Activated CD8-positive, alpha-beta memory T cell treated with anti-CD3 and anti-CD28 coated beads, Interleukin-2, amount 50 U/mL, for 24 hours (primary cell): ENCODE results near the gene TM2D3.

Source experiments
- DNase-seq: peaks from one replicate; pipeline ENCODE4 v3.0.0-alpha.2; 2020; ENCODE audit errors: extremely low read depth

TM2D3 gene, protein sequence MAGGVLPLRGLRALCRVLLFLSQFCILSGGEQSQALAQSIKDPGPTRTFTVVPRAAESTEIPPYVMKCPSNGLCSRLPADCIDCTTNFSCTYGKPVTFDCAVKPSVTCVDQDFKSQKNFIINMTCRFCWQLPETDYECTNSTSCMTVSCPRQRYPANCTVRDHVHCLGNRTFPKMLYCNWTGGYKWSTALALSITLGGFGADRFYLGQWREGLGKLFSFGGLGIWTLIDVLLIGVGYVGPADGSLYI

DNA sequence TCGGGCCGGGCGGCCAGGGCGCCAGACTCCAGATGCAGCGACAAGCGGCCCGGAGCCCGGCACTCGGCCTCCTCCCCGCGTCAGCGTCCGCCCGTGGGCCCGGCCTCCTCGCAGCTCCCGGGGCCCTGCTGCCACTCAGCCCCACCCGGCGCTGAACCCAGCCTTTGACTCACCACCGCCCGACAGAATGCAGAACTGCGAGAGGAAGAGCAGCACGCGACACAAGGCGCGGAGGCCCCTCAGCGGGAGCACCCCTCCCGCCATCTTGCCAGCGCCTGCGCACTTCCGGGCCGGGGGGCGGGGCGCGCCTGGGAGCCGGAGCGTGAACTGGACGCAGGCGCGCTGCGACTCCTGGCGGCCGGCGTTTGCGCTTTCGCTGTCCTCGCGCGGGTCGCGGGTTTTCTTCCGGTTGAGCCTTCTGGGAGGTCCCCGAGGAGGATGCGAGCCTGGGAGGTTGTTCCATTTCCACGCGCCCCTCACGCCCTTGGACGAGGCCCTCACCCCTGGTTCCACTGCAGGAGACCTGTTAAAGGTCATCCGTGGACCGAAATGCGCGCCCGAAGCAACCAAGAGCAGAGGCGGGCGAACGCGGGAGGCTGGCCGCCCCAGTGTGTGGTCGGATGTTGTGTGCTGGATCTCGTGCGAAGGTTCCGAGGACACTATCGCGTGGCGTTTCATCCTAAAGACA, at the start of gene TM2D3:
TSS of gene TM2D3 (minus strand) at position 284 of the 688 bp plus-strand sequence. CDS start at position 264, 20 bp downstream.
- DNase-seq, result peak; percentile 84

DNA sequence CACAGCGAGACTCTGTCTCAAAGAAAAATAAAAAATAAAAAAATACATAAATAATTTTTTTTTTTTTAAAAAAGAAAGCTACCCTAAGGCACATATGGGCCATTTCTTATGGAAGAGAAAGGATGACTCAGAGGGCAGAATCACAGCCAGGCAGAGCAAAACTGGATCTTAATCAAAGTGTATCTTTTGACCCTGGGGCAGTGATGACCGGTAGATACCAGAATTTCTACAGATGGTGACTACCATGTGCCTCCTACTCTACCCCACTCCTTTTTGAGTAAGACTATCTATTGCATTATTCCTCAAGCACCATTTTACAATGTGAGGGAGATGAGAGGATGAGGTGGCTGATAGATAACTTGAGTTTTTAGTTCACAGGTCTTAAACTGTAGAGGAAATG, 46.1 kb upstream of the TM2D3 start:
- DNase-seq, result no peak

DNA sequence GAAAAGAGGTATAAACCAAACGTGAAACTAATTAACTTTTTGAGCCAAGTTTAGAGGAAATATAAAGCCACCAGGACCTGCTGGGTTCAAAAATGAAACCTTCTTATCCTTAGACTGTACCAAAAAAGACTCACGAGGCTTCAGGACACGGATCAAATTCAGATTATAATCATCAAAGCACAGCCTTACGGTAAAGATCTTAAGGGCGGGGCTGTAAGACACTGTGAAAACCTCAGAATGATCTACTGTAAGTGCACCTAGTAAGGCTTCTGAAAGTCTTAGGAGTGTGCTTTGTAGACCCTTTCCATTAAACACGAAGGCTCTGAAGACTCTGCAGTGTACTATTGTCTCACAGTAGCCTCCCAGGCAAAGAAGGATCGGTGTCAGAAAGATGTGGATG, 45.3 kb upstream of the TM2D3 start:
- DNase-seq, result no peak

DNA sequence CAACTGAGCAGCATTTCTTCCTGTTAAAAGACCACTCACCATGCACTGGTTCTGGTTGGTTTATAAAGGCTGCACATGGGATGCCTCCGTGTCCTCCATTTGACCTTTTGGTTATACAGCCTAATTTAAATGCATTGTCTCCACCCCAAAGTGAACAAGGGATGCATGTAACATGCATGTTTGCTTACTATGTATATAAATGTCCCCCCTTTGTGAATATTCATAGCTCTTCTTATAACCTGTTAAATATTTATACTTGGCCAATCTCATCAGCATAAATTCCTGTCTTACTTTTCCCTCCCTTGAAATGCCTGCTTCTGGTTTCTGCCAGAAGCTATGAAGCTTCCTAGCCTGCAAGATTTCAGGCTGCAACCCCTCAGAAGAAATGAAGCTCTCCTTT, 44.6 kb upstream of the TM2D3 start:
- DNase-seq, result no peak

DNA sequence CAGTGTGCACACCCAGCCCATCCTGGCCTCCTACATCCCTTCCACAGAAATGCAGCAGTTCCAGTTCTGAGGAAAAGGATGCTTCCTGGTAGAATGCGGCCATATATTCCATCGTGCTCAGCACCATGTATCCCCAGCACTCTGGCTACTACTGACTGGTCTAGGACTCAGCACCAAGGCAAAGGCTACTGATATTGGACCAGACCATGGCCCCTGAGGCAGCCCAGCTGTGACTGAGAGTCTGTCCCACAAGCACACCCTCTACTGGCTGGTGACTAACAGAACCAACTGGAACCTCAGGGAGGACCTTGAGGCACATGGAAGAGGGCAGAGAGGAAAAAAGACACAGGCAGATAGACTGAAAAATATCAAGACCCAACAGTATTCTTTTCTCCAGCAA, 42.1 kb upstream of the TM2D3 start:
- no peak for DNase-seq

DNA sequence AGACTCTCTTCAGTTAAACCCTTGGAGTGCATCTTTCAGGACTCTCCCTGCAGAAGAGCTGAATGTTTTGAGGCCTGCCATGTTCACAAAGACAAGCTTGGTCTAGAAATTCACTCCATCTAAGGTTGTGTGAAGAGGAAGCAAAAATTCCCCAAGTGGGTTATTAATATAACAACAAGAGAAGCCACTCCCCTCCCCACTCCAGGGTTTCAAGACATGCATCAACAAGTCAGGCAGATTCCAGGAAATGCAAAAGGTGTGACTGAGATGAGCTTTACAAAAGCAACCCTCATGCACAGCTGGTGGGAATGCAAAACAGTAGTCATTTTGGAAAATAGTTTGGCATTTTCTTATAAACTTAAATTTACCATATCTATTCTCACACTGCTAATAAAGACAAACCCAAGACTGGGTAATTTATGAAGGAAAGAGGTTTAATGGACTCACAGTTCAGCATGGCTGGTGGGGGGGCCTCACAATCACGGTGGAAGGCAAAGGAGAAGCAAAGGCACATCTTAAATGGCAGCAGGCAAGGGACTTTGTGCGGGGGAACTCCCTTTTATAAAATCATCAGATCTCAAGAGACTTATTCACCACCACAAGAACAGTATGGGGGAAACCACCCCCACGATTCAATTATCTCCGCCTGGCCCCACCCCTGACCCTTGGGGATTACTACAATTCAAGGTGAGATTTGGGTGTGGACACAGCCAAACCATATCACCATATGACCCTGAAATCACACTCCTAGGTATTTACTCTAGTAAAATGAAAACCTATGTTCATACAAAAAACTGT, 40.8 kb upstream of the TM2D3 start:
- no peak for DNase-seq

DNA sequence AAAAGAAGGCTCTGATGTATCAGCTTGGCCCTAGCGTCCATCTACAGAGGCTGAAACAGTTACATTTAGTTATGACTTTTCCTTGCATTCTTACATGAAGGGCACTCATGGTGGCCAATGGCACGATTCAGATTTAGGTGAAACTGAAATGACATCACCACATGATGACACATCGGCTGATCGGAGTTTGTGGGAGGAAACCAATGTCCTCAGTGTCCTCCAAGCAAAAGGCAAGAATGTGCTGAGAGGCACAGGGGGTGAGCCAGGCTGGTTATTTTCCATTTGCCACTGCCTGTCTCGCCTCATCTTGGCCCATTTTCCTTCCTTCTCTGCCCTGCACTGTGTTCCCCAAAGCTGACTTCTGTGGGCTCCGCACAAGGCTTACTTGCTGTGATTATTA, 37.7 kb upstream of the TM2D3 start:
- no peak for DNase-seq

DNA sequence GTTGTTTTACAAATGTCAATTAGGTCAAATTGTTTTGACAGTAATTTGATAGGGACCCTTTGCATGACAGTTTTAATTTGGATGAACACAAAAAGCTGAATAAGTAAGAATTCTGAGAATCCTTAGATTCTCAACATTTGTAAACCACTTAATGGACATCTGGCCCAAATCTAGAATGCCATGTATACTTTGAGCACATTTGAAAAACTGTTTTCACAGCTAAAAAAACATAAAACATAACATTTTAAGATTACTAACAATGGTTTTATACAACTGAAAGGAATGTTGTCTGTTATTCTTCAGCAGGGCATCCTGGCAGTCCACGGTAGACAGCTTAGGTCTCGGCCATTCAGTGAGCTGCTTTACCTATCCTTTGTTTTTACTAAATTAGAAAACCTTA, 34.5 kb upstream of the TM2D3 start:
- no peak for DNase-seq

DNA sequence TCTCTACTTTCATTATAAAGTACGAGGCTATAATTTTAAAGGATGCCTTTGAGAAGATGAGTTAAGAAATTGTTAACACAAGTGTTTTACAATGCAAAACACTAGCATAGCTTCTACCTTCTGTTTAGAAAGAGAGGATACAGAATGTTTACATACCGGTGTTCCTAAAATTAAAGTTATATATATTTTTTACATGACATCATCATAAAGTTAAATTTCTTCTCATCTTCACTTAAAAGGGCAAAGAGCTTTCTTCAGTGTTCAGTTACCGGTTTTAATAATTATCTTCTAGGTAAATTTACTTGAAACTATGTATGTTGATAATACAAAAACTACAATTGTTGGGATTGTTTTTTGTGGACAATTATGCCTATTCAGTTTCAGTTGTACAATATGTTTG, 32.7 kb upstream of the TM2D3 start:
- no peak for DNase-seq

DNA sequence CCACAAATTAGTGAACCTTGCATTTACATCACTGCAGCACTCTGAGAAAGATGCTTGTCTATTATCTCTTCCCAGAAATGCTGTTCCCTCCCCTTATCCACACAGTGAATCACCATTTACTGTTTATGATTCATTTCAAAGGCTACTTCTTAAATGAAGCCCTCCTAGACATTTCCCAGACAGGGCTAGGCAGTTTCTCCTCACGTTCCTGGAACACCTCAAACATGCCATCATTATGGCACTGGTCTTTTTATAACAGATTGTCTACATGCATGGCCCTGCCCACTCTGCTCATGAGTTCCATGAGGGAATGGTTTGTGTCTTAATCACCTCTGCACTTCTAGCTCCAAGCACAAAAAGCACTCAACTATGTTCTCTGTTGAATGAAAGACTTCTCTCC, 32.2 kb upstream of the TM2D3 start:
- DNase-seq, result no peak

DNA sequence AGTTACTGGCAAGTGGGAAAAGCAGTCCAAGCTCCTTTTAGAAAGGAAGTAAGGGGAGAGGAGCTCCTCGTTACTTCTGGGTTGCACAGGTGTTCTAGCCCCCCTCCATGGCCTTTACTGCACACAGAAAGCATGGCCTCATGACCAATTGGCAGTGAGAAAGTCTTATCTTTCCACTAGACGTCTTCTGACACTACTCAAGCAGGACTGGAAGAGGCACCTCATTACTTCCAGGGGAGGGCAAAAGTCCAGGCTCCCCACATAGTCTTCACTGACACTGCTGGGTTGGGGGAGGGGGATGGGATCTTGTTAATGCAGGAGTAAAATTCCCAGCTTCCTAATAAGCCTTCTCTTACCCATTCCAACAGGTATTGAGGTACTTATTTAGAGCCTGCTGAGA, 27.6 kb upstream of the TM2D3 start:
- DNase-seq, result no peak

DNA sequence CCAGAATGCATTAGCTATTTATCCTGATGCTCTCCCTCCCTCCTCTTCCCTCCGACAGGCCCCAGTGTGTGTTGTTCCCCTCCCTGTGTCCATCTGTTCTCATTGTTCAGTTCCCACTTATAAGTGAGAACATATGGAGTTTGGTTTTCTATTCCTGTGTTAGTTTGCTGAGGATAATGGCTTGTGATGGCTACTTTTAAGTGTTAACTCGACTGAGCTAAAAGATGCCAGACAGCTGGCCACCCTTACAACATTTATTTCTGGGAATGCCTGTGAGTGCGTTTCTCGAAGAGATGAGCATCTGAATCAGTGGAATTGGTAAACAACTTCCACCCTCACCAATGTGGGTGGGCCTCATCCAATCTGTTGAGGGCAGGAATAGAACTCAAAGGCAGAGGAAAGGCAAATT, 24.7 kb upstream of the TM2D3 start:
- no peak for DNase-seq

DNA sequence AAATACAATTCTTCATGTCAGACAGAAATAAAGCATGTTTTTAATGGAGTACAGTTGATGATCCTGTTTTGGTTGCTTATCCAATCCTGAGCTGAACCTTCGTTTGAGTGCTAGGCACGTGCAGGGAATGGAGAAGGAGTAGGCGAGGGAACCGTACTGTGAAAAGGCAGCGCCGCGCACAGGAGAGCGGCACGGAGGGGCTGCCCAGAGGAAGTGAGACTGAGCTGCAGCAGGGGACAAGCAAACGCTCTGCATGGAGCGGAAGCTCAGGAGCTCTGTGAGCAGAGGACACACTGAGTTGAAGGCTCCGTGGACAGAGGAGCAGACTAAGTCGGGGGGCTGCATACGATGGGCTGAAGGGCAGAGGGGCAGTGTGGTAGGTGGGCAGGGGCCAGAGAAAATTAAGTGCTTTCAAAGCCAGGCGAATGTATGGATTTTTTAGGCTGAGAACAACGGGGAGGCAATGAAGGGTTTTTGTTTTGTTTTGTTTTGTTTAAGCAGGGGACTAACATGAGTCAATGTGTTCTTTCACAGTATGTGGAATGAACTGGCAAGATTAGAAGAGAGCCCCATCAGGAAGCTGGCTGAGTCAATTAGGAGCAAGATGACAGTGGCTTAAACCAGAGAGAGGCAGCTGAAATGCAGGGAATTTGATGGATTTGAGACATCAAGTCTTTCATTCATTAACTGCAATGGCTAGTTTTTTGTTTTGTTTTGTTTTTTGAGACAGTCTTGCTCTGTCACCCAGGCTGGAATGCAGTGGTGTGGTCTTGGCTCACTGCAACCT, 23.8 kb upstream of the TM2D3 start:
- DNase-seq, result no peak

DNA sequence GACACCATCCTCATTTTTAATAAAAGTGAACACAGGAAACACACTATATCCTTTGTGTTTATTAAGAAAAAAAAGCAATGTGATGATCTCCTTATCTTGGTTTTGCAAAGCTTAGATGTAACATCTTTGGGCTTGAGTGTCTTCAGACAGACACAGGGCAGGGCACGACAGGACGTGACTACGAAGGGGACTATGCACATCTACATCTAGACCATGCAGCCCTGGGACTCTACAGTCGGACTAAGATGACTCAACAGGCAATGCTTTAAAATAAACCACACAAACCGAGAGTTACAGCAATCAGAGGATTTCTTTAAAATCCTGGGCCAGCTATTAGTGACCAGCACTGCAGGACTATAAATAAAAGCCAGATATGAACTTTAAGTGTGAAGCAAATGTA, 22.8 kb upstream of the TM2D3 start:
- no peak for DNase-seq

DNA sequence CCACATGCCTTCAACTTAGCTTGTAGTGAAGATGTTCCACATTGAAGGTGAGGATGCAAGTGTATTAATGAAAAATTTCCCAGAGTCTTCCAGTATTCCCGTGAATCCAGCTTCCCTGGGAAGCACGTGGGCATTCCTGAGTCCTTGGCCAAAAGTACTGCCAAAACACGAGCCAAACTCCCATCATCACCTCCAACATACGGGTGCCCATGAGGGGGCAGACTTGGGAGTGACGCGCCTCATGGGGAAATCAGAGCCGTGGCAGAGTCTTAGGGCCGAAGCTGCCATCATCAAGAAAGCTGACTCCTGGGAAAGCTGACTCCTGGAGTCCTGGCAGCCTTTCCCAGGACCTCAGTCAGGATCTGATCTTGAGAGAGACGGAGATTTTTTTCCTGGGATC, 20.1 kb upstream of the TM2D3 start:
- DNase-seq, result no peak

DNA sequence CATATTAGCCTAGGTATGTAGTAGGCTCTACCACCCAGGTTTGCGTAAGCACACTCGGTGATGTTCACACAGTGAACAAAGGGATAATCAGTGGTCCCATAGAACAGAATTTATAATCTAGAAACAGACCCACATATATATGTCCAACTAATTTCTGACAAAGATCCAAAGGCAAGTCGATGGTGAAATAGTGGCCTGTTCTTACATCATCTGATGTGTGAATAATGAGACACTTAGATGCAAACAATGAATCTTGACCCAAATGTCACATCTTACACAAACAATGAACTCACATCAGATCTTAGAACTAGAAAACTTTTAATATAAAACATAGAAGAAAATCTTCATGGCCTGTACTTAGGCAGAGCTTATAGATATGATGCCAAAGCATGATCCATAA, 17.6 kb upstream of the TM2D3 start:
- DNase-seq, result no peak

DNA sequence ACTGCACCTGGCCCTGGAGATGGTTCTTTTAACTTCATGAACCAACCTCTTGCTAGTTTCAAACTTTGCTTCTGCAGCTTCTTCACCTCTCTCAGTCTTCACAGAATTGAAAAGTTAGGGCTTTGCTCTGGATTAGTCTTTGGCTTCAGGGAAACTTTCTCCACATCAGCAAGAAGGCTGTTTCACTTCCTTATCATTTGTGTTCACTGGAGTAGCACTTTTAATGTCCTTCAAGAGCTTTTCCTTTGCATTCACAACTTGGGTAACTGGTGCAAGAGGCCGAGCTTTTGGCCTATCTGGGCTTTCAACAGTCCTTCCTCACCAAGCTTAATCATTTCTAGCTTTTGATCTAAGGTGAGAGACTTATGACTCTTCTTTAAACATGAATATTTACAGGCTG, 15.7 kb upstream of the TM2D3 start:
- DNase-seq, result no peak

DNA sequence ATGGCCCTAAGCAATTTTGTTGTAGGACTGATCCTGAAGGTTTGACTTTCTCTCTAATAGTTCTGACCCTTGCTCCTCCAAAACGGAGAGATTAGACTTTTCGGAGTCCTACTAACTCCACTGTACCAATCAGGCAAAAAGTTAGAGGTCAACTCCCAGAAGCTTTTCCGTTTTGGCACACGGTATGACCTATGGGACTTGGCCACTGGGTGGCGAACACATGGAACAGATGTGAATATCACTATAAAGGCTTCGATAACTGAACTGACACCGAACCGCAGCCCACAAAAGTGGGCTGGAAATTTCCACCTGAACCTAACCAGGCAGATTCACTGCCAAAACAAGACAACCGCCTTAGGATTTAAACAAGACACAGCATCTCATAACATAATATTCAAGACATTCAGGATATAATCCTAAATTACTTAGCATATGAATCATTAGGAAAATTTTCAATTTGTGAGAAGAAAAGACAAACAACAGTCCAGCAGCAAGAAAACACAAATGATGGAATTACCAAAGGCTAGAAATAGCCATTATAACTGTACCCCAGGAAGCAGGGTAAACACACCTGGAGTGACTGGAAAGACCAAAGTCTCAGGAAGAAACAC, 12.2 kb upstream of the TM2D3 start:
- DNase-seq, result no peak

DNA sequence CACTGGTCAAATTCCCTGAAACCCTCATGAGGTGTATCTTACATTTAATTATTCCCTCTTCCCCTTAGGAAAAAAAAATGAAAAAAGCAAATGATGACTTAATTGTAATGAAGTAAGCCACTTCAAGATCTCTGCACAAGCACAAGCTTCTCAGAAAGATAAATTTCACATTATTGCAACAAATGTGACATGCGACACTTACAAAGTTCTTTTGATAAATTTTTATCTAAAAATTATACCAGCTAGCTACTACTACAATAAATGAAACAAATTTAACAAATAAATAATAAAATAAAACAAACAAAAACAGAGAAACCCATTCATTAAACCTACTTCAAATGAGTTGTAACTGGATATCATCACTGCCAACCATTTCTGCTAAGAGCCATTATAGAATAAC, 10.0 kb upstream of the TM2D3 start:
- DNase-seq, result no peak

DNA sequence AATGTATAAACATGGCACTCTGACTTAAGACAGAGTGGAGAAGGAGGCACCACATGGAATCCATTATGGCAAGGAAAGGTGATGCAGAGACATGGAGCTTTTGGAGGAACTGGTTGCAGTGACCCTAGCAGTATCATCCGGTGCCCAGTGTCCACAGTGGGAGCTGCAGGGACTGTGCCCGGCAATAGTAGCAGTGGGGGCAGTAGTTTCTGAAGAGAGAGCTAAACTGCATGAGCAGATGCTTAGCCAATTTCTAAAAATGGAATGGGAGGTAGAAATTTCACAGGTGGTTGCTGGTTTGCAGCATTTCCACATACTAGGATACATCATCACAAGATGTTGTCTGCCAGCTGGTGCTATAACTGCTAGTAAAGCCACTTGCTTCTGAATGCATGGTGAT, 7.8 kb upstream of the TM2D3 start:
- DNase-seq, result no peak

DNA sequence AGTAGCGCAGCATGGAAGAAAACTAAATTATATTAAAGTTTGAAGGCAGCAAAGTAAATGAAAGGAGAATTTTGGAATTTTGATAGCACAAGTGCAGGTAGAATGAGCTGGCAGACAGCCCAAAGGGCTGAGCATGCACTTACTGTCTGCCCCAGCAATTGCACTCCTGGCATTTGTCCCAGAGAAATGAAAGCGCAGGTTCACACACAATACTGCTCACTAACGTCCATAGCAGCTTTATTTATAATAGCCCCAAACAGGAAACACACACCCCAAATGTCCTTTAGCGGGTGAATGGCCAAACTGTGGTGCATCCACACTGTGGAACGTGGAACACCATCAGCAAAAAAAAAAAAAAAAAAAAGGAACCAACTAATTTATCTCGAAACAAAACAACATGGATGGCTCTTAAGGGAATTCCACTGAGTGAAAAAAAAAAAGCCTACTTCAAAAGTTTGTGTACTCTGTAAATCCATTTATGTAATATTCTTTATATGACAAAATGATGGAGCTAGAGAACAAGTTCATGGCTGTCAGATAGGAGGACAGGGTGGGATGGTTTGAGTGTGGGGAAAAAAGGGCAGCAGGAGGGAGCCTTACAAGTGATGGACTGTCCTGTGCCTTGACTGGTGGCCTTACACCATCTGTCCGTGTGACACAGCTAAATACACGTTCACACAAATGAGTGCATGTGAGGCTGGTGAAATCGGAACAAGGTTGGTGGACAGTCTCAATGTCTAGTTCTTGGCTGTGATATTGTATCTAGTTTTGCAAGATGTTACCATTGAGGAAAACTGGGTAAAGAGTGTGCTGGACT, 6.0 kb upstream of the TM2D3 start:
- no peak for DNase-seq
